ENCODE measurements around the gene CPHXL2. TPM values are rescaled to one million over a fixed set of nuclear protein-coding genes. Genes with fewer than 3 reads are reported as not detected.

Gene CPHXL2
- total and polyA plus RNA-seq, 7 experiments from 2014 or later: not detected

DNA sequence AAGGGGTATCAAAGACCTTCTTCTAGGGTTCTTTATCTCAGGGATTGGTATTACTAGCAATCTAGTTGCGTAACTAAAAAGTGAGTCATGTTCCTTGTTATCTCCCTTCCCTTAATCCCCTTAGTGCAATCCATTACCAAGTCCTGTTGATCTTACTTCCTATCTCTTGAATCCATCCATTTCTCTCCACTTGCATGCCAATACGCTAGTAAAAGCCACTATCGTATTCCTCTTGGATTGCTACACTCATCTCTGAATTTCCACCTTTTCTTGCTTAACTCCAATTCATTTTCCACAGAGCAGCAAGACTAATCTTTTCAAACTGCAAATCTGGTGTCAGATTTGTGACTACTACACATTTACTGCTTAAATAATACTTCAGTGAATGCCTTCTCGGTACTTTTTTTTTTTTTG lies 51.9 kb downstream of the CPHXL2 start:
- peaks cover 8 to 30% (median 13%) of the 10 kb centered on the region in 3 experiments for H3K36me3 ChIP-seq (ENCODE audit: control insufficient read depth in 2 of 3, insufficient read depth in 3 of 3, low read length in 3 of 3)
- Mint-ChIP-seq H3K27me3 (no peaks in the 10 kb centered on the region), H3K9me3 (peaks cover 0 to 4% (median 0%) of the 10 kb centered on the region in 11 donors), H3K4me1 (peaks cover 42 to 84% (median 67%) of the 10 kb centered on the region in 7 donors), H3K27ac (peak overlapping the region in 8 of 9 donors; percentile 8 to 93 (median 76)), H3K4me3 (peak overlapping the region in 7 of 10 donors; percentile 18 to 73 (median 64)), H3K36me3 (peaks cover 12 to 48% (median 35%) of the 10 kb centered on the region in 5 donors)
- intact Hi-C loops (cut with micrococcal nuclease): loop anchor here in 1 of 2 donors (5.0 to 10.0 kb wide), 4 partner anchors 480 to 1328 kb away; partner anchors contain the start of genes PSMD7, RFWD3, WDR59 and ZFP1
- H3K4me3 ChIP-seq (ENCODE audit: low read length): no peak overlapping the region
- ChIA-PET POLR2A (interaction anchor here (8.2 kb wide), 1 partner anchor 23 kb away, joined by 63 read pairs; the partner anchor contains the start of genes KARS1 and TERF2IP), CTCF (interaction anchor here (0.7 kb wide), 1 partner anchor 29 kb away, joined by 3 read pairs; no protein-coding TSS in a partner anchor)
- ATAC-seq (no peak), DNase-seq (no peak)
- peaks cover 41% of the 10 kb centered on the region in 2 donors for H3K4me1 ChIP-seq (ENCODE audit: control insufficient read depth in 2 of 2, insufficient read depth in 2 of 2, low read length in 2 of 2)
- H3K27ac ChIP-seq (ENCODE audit: low read depth, low read length): peak overlapping the region; percentile 33
- H3K9me3 ChIP-seq (ENCODE audit: control insufficient read depth in 2 of 3, low read length in 3 of 3): no peaks in the 10 kb centered on the region
- H3K27me3 ChIP-seq (ENCODE audit: control insufficient read depth in 2 of 2, insufficient read depth in 2 of 2, low read length in 2 of 2): no peaks in the 10 kb centered on the region

DNA sequence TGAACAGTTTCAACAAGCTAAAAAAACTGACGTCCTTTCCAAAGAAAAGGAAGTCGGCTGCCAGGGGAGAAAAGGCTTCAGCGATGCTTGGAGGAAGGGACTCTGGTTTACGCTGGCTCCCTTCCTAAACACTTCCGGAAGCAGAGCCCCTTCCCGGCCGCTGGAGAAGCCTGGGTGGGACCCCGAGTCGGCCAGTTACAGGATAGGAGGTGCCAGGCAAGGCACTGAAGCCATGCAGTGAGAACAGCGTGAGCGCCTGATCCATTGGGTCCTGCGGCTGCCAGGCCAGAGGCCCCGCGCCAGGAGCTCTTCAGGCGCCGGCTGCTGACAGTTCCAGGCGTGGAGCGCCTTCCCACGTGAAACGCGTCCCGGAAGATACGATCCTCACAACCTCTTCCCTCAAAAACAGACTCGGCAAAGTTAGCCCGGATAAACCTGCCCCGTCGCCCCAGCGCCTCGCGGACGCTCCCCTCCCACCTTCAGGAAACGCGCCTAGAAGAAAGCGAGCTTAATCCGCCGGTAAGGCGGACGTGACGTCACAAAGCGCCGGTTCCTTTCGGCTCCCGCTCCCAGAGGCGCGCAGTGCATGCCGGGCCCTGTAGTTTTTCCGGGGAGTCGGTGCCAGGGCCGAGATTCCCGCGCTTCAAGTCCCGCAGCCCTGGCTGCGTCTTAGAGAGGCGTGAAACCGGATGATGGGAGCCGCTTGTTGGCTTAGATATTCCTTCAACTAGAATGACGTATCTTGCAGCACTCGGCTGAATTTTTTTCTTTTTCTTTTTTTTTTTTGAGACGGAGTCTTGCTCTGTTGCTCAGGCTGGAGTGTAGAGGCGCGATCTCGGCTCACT lies 53.8 kb downstream of the CPHXL2 start, which contains the start of gene ADAT1:
ADAT1 (minus strand) TSS at position 521 of the 845 bp plus-strand sequence. CDS start 2,482 bp downstream, outside the sequence.
- H3K27me3 Mint-ChIP-seq: no peaks in the 10 kb centered on the region
- H3K4me3 ChIP-seq (ENCODE audit: low read length): peak within 1 kb of the TSS; percentile 80
- H3K9me3 ChIP-seq (ENCODE audit: control insufficient read depth in 2 of 3, low read length in 3 of 3): no peaks in the 10 kb centered on the region
- H3K27ac ChIP-seq (ENCODE audit: low read depth, low read length): peak within 1 kb of the TSS; percentile 93
- DNase-seq (peak; percentile 91 to 99 (median 97)), ATAC-seq (peak; percentile 97)
- intact Hi-C loops (cut with micrococcal nuclease): loop anchor here (1.0 to 10.0 kb wide), 18 partner anchors 24 to 1567 kb away; partner anchors contain the start of genes CFDP1 (in 2 of the 2), GABARAPL2 (in 2 of the 2), KARS1 (in 2 of the 2) and TERF2IP (in 2 of the 2)
- CTCF ChIA-PET: interaction anchor here (0.8 to 2.1 kb wide), 6 partner anchors 17 to 141 kb away, joined by 3 to 8 read pairs (median 4); partner anchors contain the start of genes GABARAPL2, KARS1 and TERF2IP
- H3K4me1 Mint-ChIP-seq: peaks cover 29 to 76% (median 52%) of the 10 kb centered on the region in 7 donors
- H3K4me1 ChIP-seq (ENCODE audit: control insufficient read depth in 2 of 2, insufficient read depth in 2 of 2, low read length in 2 of 2): peaks cover 30 to 49% of the 10 kb centered on the region in 2 donors
- H3K36me3 Mint-ChIP-seq: peaks cover 8 to 38% (median 33%) of the 10 kb centered on the region in 5 donors
- no peaks in the 10 kb centered on the region for H3K27me3 ChIP-seq (ENCODE audit: control insufficient read depth in 2 of 2, insufficient read depth in 2 of 2, low read length in 2 of 2)
- H3K36me3 ChIP-seq (ENCODE audit: control insufficient read depth in 2 of 3, insufficient read depth in 3 of 3, low read length in 3 of 3): peaks cover 0 to 21% (median 3%) of the 10 kb centered on the region in 3 experiments
- peak within 1 kb of the TSS; percentile 91 to 99 (median 96) for H3K4me3 Mint-ChIP-seq
- peak within 1 kb of the TSS; percentile 92 to 99 (median 97) for H3K27ac Mint-ChIP-seq
- POLR2A ChIA-PET: interaction anchor here (0.9 to 6.6 kb wide), 11 partner anchors 9 to 189 kb away, joined by 3 to 118 read pairs (median 5); partner anchors contain the start of genes CFDP1, GABARAPL2, KARS1 and TERF2IP
- peaks cover 0 to 4% (median 0%) of the 10 kb centered on the region in 11 donors for H3K9me3 Mint-ChIP-seq

DNA sequence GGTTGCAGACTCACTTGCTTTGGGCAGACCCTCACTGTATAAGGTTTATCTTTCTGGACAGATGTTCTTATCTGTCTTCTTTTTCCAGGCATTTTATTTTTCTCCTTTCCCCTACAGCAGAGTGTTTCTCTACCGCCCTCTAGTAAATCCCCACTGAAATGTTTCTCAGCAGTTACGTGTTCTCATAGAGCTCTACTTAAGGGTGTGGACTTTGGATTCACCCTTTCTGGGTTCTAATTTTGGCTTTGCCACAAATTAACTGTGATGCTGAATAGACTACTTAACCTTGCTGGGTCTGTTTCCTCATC lies 55.7 kb downstream of the CPHXL2 start:
- H3K4me3 Mint-ChIP-seq: peak overlapping the region in 8 of 10 donors; percentile 1 to 96 (median 92)
- intact Hi-C loops (cut with micrococcal nuclease): loop anchor here (1.0 to 10.0 kb wide), 5 partner anchors 150 to 1324 kb away; partner anchors contain the start of genes PSMD7 (in 1 of the 2), RFWD3 (in 1 of the 2), WDR59 (in 1 of the 2) and ZFP1 (in 1 of the 2)
- Histone ChIP-seq H3K9me3 (ENCODE audit: control insufficient read depth in 2 of 3, low read length in 3 of 3) (no peaks in the 10 kb centered on the region), H3K27ac (ENCODE audit: low read depth, low read length) (peak overlapping the region; percentile 32), H3K27me3 (ENCODE audit: control insufficient read depth in 2 of 2, insufficient read depth in 2 of 2, low read length in 2 of 2) (no peaks in the 10 kb centered on the region), H3K4me3 (ENCODE audit: low read length) (peak overlapping the region; percentile 80), H3K4me1 (ENCODE audit: control insufficient read depth in 2 of 2, insufficient read depth in 2 of 2, low read length in 2 of 2) (peaks cover 21 to 52% of the 10 kb centered on the region in 2 donors), H3K36me3 (ENCODE audit: control insufficient read depth in 2 of 3, insufficient read depth in 3 of 3, low read length in 3 of 3) (peaks cover 0 to 31% (median 1%) of the 10 kb centered on the region in 3 experiments)
- H3K27ac Mint-ChIP-seq: peak overlapping the region in 7 of 9 donors; percentile 19 to 97 (median 94)
- peaks cover 14 to 59% (median 39%) of the 10 kb centered on the region in 7 donors for H3K4me1 Mint-ChIP-seq
- no peak for ATAC-seq
- peak in 2 of 9 donors; percentile 23 to 26 for DNase-seq
- peaks cover 15 to 36% (median 31%) of the 10 kb centered on the region in 5 donors for H3K36me3 Mint-ChIP-seq
- no peaks in the 10 kb centered on the region for H3K27me3 Mint-ChIP-seq
- ChIA-PET CTCF (interaction anchor here (0.6 to 1.6 kb wide), 4 partner anchors 31 to 207 kb away, joined by 3 to 4 read pairs (median 3); no protein-coding TSS in a partner anchor), POLR2A (interaction anchor here (0.6 to 6.6 kb wide), 4 partner anchors 21 to 100 kb away, joined by 3 to 118 read pairs (median 20); partner anchors contain the start of genes GABARAPL2, KARS1 and TERF2IP)
- H3K9me3 Mint-ChIP-seq: peaks cover 0 to 4% (median 0%) of the 10 kb centered on the region in 11 donors

DNA sequence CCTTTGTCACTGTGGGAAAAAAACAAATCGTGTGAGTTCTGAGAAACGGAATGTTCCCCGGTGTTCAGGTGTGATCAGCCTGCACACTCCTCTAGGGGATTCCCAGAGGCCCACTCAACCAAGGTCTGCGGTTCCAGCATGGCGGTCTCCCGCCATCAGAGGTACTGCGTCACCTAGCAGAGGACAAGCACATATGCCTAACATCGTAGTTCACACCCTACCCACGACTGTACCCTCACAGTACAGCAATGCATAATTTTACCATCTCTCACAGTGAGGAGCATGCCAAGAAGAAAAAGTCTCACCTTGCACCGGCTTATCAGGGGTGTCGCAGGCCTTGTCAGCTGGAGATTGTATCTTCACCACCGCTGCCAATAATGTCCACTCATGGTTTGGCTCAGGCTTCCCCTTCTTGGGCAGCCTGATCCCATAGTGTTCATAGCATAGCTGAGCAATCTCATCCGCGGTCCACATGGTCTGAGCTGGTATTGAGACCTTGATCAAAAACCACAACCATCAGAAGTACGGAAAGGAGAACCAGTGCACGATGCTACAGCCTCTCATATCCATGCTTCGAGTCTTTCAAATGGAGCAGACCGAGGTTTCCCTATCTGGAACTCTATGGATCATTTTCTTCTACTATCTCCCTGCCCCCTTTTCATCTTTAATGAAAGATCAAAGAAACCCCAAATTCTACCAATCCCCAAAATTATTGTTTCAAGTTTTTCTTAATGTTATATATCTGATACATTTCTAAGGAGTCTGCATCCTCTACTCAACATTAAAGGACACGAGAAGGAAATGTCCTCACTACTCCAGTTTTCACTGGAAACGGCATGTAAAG lies 56.3 kb downstream of the CPHXL2 start:
- Mint-ChIP-seq H3K4me1 (peaks cover 14 to 54% (median 39%) of the 10 kb centered on the region in 7 donors), H3K27me3 (no peaks in the 10 kb centered on the region), H3K9me3 (peaks cover 0 to 4% (median 0%) of the 10 kb centered on the region in 11 donors), H3K36me3 (peaks cover 11 to 35% (median 27%) of the 10 kb centered on the region in 5 donors), H3K4me3 (peak overlapping the region in 8 of 10 donors; percentile 23 to 96 (median 92)), H3K27ac (peak overlapping the region in 8 of 9 donors; percentile 7 to 97 (median 89))
- ATAC-seq (peak; percentile 28), DNase-seq (no peak)
- peak overlapping the region; percentile 80 for H3K4me3 ChIP-seq (ENCODE audit: low read length)
- CTCF ChIA-PET: interaction anchor here (0.6 to 1.2 kb wide), 3 partner anchors 31 to 206 kb away, joined by 3 read pairs; no protein-coding TSS in a partner anchor
- H3K4me1 ChIP-seq (ENCODE audit: control insufficient read depth in 2 of 2, insufficient read depth in 2 of 2, low read length in 2 of 2): peaks cover 21 to 57% of the 10 kb centered on the region in 2 donors
- H3K27me3 ChIP-seq (ENCODE audit: control insufficient read depth in 2 of 2, insufficient read depth in 2 of 2, low read length in 2 of 2): no peaks in the 10 kb centered on the region
- POLR2A ChIA-PET: interaction anchor here (1.0 to 6.6 kb wide), 3 partner anchors 28 to 53 kb away, joined by 3 to 118 read pairs (median 38); partner anchors contain the start of genes GABARAPL2, KARS1 and TERF2IP
- H3K36me3 ChIP-seq (ENCODE audit: control insufficient read depth in 2 of 3, insufficient read depth in 3 of 3, low read length in 3 of 3): peaks cover 0 to 33% (median 0%) of the 10 kb centered on the region in 3 experiments
- no peak overlapping the region for H3K27ac ChIP-seq (ENCODE audit: low read depth, low read length)
- intact Hi-C loops (cut with micrococcal nuclease): loop anchor here (1.0 to 10.0 kb wide), 5 partner anchors 149 to 1323 kb away; partner anchors contain the start of genes PSMD7 (in 1 of the 2), RFWD3 (in 1 of the 2), WDR59 (in 1 of the 2) and ZFP1 (in 1 of the 2)
- H3K9me3 ChIP-seq (ENCODE audit: control insufficient read depth in 2 of 3, low read length in 3 of 3): no peaks in the 10 kb centered on the region

DNA sequence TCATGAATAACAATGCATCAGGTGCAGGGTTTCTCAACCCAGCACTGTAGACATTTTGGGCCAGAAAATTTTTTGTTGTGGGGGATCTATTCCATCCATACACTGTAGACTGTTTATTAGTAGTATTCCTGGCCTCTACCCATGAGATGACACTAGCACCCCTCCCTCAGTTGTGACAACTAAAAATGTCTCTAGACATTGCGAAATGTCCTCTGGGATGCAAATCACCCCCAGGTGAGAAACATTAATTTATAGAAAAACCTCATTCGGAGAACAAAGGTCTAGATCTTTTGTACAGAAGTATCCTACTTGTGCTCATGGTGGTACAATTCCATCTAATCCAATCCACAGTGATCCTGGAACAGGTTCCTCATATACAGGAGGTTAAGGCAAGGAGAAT lies 58.0 kb downstream of the CPHXL2 start:
- Histone ChIP-seq H3K4me3 (ENCODE audit: low read length) (no peak overlapping the region), H3K27me3 (ENCODE audit: control insufficient read depth in 2 of 2, insufficient read depth in 2 of 2, low read length in 2 of 2) (no peaks in the 10 kb centered on the region), H3K27ac (ENCODE audit: low read depth, low read length) (no peak overlapping the region), H3K36me3 (ENCODE audit: control insufficient read depth in 2 of 3, insufficient read depth in 3 of 3, low read length in 3 of 3) (peaks cover 0 to 45% (median 0%) of the 10 kb centered on the region in 3 experiments), H3K4me1 (ENCODE audit: control insufficient read depth in 2 of 2, insufficient read depth in 2 of 2, low read length in 2 of 2) (peaks cover 20 to 73% of the 10 kb centered on the region in 2 donors), H3K9me3 (ENCODE audit: control insufficient read depth in 2 of 3, low read length in 3 of 3) (no peaks in the 10 kb centered on the region)
- Mint-ChIP-seq H3K36me3 (peaks cover 10 to 46% (median 26%) of the 10 kb centered on the region in 5 donors), H3K9me3 (peaks cover 0 to 4% (median 0%) of the 10 kb centered on the region in 11 donors), H3K27ac (peak overlapping the region in 1 of 9 donors; percentile 10), H3K4me1 (peaks cover 14 to 41% (median 34%) of the 10 kb centered on the region in 7 donors), H3K27me3 (no peaks in the 10 kb centered on the region), H3K4me3 (peak overlapping the region in 2 of 10 donors; percentile 8 to 19)
- ChIA-PET POLR2A (interaction anchor here (0.5 to 6.6 kb wide), 2 partner anchors 30 to 48 kb away, joined by 4 to 118 read pairs; partner anchors contain the start of genes KARS1 and TERF2IP), CTCF (interaction anchor here (0.6 to 1.4 kb wide), 4 partner anchors 23 to 102 kb away, joined by 3 to 4 read pairs (median 3); no protein-coding TSS in a partner anchor)
- DNase-seq (no peak), ATAC-seq (no peak)
- intact Hi-C loops (cut with micrococcal nuclease): no loop called here
